Measurements from ENCODE around the gene KSR1. TPM values are rescaled to one million over a fixed set of nuclear protein-coding genes. Genes with fewer than 3 reads are reported as not detected.

The KSR1 gene
- total and polyA plus RNA-seq, 9 of the 15 experiments (the other 6 are each of a cell fraction or from before 2014, with no cell fraction given), result 1.4 to 51.7 (median 18.4) TPM

DNA sequence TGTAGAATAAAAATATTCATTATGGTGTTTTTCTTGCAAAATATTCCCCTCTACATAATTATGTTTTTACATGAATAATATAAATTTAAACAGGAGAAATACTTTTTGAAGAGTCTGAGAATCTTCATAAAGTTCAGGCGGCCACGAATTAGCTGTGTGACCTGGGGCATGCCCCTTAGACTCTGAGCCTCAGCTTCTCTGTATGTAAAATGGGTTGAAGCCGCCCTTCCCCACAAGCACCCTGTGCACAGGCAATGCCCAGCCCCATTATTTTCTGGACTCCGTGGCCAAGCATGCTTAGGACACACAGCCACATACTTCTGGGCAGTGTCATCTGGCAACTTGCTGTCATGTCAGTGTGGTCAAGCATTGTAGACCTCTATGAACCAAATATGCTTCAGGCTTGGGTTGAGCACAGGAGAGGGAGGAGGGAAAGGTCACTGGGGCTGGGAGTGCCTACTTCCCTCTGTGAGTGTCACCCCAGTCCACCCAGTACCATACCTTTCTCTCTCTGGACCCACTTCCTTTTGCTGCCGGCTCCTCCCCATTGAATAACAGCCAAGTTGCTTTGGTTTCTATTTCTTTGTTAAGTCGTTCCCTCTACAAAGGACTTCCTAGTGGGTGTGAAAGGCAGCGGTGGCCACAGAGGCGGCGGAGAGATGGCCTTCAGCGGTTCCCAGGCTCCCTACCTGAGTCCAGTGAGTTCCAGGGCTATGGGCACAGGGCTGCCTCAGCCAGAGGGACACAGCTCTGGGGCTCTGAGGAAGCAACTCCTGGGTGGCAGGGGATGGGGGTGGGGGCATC, 174.6 kb downstream of the KSR1 start, which contains the start of gene LGALS9 (continued):
- TF ChIP-seq CHD7 (IDR thresholded peaks at IDR 0.05; ENCODE audit: low read depth, low read length) (no peak), BCOR (IDR thresholded peaks at IDR 0.05) (no peak), SPI1 (IDR thresholded peaks at IDR 0.05; ENCODE audit: borderline replicate concordance, low read depth, low read length) (peak; percentile 9; the same call in 1 of the 2 replicates)
